GM10266 (cell line): ENCODE data around the gene DNAJC24.

Experiments used
- DNase-seq: peaks from one replicate; pipeline ENCODE4 v3.0.0; 2012; ENCODE audit errors: extremely low spot score
- TF ChIP-seq, protein P1 (sequence below): IDR thresholded peaks from 2 replicates; pipeline ENCODE4 v1.5.1; 2012; ENCODE audit warnings: mild to moderate bottlenecking, low read depth; ENCODE audit not compliant: control insufficient read depth, insufficient read depth; ENCODE audit errors: missing control alignments

The DNAJC24 gene

DNA sequence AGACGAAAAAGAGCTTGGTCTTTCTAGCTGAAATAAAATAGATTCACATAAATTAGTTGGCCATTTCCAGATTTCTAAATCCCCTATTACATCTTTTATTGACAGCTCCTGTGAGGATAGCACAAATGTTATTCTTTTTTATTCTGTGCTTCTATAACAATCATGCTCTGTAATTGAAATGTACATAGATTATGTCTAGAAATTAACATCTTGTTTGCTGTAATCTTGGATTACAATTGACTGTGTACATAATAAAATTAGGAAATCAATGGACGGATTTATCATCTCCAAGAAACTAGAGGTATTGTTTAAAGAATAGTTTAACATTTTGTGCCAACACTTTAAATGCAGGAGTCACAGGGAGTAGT is 108.5 kb downstream of the DNAJC24 start:
- TF ChIP-seq, protein P1, sequence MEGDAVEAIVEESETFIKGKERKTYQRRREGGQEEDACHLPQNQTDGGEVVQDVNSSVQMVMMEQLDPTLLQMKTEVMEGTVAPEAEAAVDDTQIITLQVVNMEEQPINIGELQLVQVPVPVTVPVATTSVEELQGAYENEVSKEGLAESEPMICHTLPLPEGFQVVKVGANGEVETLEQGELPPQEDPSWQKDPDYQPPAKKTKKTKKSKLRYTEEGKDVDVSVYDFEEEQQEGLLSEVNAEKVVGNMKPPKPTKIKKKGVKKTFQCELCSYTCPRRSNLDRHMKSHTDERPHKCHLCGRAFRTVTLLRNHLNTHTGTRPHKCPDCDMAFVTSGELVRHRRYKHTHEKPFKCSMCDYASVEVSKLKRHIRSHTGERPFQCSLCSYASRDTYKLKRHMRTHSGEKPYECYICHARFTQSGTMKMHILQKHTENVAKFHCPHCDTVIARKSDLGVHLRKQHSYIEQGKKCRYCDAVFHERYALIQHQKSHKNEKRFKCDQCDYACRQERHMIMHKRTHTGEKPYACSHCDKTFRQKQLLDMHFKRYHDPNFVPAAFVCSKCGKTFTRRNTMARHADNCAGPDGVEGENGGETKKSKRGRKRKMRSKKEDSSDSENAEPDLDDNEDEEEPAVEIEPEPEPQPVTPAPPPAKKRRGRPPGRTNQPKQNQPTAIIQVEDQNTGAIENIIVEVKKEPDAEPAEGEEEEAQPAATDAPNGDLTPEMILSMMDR, result no peak
- DNase-seq, result no peak

DNA sequence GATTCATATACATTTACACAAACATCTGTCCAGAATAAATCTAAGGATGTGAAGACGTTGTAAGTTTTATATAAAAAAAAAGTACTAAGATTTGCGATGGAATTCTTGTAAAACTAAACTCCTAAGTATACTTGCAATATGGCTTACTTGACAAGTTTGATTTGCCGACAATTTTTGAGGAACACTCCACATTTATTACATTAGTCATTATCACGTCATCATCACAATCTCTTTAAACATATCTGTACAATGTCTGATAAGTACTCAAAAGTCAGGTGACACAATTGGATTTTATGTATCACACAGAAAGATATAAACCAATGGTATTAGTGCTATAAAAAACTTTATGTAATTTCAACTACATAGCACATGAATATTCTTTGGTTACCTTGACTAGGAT is 109.4 kb downstream of the DNAJC24 start:
- TF ChIP-seq, protein P1, result no peak
- no peak for DNase-seq

DNA sequence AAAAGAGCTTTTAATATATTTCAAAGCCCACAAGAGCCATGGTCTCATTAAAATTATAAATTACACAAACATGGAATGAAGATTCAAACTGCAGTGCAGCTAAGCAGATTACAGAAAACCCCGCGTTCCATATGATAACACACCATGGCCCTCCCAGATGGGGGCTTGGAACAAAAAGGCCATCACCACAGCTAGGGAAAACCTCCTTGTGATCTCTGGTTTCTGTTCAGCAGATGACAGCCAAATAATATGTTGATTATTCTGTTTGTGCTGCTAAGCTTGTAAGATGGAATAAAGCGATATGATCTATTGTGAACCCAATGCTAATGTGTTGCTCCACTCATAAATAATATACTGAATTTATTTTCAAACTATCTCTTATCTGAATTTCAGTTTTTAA is 111.3 kb downstream of the DNAJC24 start:
- no peak for DNase-seq
- TF ChIP-seq, protein P1, result no peak
